Measurements from ENCODE around the gene MCEE.

MCEE gene

DNA sequence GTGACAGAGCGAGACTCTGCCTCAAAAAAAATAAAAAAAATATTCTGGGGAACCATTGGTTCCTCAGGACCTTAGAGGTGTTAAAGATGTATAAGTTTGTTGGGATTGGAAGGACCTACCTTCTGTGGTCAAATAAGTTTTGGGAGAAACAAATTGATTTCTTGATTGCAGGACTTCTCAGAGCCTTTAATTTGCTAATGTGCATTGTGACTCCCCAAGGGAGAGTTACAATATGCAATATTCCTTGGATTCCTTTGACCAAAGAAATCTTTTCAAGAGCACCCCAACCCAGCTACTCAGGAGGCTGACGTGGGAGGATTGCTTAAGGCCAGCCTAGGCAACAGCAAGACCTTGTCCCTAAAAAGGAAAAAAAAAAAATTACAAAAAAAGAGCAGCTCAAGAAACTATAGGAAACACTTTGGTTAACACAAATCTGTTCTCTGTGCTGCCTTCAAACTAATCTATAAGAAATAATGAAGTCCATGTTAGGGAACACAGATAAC, 55.1 kb downstream of the MCEE start:
- DNase-seq = no peak

DNA sequence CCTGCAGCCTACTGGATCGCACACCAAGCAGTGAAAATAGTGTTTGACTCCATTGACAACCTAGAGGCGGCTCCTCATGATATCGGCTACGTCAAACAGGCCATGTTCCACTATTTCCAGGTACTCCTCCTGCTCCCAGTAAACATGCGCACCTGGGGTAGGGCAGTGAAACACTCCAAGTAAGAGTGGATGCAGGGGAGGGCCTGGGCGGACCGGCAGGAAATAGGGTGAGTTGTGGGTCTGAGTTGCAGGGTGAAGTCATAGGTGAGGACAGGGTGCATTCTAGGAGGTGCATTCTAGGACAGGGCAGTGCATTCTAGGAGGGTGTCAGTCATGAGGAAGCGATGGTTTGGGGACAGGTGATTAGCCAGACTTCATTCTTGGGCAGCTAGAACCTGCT, 56.6 kb downstream of the MCEE start:
- DNase-seq = no peak

DNA sequence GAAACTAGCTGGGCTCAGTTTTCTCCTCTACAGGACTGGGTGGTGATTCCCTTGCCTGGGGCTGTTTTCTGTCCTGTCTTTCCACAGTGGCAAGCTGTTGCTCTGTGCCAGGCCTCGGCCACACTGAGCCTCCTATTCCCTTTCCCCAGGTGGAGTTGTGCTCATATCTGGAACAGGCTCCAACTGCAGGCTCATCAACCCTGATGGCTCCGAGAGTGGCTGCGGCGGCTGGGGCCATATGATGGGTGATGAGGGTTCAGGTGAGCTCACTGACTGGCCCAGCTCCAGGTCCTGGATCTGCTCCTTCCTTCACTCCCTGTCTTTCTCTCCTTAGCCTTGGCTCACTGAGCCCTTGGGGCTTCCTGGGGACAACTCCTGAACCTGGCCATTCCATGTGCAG, 57.5 kb downstream of the MCEE start:
- no peak for DNase-seq

DNA sequence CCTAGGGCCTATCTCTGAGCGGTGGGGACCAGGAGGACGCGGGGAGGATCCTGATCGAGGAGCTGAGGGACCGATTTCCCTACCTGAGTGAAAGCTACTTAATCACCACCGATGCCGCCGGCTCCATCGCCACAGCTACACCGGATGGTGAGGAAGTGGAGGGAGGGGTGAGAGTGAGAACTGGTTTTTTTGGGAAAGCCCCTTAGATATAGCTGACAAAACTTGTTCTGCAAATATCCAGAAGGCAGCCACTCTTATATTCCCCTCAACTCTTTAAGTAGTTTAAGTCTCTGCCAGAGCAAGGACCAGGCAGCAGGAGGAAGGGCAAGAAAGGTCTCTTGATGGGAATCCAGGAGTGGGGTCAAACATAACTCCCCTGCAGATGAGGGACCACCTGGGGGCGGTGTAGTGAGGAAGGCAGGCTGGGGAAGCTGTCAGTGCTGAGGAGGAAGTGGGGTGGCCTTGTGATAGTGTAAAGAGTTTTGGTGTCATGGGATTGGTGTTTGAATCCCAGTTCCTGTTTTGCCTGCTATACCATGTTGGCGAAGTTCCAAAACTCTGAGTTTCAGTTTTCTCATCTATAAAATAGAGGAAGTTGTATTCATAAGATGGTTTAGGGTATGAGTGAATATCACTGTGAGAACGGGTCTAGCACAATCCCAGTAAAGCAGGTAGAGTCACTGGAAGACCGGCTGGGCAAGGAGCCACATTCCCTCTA, 58.2 kb downstream of the MCEE start:
- DNase-seq = peak; percentile 97

DNA sequence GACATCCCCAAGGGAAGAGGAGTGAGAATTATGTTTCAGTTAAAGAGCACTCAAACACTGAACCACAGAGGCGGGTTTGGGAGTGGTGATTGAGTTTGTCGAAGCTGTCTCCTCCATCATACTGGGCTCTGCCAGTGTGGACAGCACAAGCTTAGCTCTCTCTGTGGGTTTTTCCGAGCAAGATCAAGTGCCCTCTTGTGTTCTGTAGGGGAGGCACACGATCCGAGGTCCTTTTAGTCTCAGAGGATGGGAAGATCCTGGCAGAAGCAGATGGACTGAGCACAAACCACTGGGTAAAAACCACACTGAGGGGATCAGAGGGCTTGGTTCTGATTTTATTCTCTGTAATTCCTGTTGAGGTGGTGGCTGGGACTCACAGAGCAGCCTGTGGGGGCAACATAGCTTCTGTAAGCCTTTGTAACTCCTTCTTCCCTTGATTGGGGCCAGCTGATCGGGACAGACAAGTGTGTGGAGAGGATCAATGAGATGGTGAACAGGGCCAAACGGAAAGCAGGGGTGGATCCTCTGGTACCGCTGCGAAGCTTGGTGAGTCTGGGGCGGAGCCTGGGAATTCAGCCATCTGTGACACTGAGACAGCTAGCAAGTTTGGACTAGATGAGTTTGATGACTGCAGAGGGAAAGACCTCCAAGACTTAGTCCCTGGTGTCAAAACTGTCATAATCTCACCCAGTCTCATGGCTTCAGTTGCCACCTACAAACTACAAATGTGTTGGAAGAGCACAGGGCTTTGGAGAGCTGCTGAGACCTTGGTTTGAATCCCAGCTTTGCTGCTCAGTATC, 59.5 kb downstream of the MCEE start:
- peak; percentile 68 for DNase-seq

DNA sequence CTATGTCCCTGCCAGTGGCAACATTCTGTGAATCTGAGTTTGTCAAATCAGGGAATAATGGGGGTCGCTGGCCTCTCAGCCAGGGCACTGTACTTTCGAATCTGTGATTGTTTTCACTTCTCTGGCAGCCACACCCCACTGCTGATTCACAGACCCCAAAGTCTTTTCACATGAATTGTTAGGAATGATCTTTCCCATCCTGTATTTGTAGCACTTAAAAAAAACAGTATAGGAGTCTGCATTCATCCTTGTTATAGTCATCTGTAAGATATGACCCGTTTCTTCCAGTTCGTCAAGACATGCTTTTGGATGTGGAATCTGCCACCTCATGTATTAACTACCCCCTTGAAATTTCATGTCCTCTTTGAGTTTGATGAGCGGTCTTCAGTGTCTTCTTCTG, 60.7 kb downstream of the MCEE start:
- no peak for DNase-seq

DNA sequence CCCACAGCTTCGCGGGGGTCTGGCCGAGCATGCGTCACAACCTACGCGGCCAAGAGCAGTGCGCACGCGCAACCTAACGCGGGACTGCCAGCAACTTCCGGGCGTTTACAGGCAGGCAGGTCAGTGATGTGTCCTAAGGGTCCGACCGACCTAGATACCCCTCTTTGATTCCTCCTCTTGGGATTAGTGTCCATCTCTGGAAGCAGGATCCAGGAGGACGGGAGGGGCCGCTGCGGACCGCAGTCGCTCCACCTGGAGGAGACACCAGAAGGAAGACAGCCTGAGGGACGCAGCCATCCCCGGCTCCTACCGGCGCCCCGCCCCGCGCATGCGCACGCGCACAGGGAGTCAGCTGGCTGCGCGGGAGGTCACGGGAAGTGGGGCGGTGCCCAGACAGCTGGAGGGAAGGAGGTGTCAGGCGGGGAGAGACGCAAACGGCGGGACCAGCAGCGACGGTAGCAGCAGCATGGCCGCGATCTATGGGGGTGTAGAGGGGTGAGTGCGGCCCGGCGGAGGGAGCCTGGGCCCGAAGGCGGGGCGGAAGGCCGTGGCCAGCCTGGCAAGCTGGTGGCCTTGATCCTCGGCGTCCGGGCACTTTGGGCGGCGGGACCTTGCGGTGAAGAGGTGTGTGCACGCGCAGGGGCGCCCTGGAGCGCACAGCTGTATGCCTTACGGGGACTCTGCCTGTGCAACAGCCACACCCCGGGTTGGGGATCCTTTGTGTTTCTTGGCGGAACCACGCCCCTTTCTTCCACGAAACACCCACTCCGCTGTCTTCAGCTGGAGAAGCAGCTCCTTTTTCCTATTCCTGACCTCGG, 61.6 kb downstream of the MCEE start, which contains the start of gene NAGK:
Gene NAGK, plus strand, starts transcription at position 431 of the 818 bp plus-strand sequence. Its CDS starts 36 bp downstream, at position 467.
- peak; percentile 99 for DNase-seq

DNA sequence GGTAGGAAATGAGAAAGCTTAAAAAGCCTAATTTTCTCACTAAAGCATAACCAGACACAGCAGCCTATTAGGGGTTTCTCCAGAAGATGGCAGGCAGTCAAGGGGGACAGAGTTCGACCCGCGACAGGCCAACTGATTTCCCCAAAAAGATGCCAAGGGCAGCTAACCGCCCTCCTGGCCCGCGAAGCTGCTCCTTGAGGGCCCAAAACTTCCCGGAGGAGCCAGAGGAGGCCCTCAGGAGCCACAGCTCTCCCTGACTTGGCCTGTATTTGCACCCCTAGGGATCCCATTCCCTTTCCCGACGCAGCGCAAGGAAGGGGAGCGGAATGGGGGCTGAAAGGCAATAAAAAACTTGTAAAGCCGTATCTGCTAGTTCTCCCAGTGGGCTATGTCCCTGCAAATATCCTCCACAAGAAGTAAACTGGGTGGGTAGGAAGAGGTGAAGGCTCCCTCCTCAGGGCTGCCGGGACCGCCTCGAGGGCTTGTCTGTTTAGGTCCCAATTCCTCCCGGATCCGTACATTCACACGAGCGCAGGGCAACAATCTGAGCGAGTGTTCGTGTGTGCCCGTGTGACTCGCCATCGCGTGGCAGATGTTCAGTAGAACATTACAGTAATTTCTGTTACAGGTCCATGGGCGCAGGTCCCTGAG, 62.3 kb downstream of the MCEE start:
- DNase-seq = peak; percentile 53

DNA sequence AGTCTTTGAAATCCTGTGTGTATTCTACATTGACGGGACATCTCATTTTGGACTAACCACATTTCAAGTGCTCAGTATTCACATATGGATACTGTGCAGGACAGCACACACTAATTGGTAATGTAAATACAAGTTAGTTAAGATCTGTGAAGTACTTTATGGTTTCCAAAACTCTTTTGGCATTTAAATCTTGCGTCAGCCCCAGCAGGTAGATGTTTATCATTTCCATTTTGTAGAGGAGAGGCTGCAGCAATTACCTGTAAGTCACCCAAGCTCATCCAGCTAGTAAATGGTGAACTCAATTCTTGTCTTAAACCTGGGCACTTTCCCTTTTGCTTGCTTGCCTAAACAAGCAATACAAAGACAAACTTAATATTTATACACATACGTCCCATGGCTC, 63.2 kb downstream of the MCEE start:
- DNase-seq = no peak

DNA sequence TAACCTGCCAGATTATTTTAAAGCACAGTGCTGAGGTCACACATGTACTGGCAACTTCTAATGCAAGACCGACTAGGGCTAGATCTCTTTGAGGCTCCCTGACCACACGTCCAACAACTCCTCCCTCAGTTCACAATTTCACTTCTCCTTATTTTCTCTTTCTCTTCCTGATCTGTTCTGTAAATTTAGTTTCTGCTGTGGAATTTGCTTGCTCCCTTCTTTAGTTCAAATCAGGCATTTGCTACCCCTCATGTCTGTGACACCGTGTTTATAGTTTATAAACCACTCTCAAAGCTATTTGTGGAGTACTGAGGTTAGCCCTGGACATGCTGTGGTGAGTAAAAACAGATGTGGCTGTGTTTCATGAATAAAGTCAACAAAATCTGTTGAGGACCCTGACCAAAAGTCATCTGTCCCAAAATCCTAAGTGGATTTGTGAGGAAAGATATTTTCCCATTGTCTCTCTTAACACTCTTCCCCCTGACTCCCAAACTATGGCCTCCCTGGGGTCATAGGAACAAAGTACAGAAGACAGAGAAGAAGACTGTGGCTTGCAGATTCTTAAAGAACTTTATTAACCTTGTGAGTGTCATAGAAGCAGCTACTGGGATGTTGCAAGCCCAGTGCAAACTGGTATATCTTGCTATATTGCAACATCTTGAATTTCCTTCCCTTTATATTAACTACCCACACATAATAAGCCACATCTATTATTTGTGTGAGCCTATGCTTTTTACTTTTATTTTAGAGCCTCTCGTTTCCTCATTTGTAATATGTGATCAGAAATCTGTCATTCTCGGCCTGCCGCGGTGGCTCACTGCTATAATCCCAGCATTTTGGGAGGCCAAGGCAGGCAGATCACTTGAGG, 65.0 kb downstream of the MCEE start:
- peak; percentile 84 for DNase-seq

DNA sequence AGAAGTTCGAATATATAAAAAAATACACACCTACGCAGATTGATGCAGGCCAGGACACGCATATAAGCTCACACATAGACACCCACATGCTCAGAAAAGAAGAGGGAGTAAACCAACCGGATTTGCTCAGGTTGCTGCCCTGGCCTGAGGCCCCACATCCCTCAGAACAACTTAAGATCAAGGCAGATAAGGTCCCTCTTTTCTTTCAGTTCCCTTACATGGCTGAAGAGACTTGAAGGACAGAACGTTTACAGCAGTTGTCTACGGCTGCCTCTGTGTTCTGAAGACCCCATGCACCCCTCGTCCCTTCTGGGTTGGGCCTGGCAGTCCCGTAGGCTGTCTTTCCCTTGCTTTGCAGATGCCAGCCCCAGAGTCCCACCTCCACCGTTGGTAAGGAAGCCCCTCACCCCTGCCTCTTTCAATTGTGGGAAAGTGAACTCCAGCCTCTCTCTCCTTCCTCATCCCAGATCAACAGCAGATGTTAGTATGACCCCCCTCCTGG, 65.9 kb downstream of the MCEE start:
- DNase-seq = no peak

DNA sequence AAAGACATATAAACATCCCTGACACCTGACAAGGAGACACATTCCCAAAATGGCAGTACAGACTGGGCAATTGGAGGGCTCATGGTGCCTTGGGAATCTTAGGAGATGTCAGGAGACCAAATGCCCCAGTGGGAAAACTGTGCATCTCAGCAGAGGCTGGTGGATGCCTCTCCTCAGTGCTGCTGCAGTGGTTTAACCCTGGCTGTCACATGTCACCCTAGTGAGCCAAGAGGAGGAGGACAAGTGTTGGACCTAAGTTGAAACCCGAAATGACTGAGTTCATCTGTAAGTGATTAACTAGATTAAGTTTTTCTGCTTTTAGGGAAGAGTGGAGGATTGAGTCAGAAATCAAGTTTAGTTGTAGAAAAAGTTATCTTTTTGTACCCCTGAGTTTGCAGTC, 66.8 kb downstream of the MCEE start:
- no peak for DNase-seq

DNA sequence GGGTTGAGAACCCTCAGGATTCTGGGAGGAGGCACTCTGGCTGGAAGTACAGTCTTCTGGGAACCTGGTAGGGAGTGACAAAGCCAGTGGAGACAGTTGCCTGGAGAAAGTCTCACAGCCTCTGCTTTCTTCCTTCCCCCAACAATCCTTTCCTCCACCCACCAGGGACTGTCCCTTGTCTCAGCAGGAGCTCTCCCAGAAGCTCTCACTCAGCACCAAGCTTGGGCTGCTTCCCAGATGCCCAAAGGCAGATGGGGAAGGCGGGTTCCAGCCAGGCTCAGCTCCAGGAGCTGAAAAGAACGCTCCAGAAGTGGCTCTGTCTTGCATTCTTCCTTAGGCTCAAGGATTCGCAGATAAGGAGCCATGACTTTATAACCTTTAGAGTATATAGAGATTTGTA, 69.2 kb downstream of the MCEE start:
- no peak for DNase-seq

DNA sequence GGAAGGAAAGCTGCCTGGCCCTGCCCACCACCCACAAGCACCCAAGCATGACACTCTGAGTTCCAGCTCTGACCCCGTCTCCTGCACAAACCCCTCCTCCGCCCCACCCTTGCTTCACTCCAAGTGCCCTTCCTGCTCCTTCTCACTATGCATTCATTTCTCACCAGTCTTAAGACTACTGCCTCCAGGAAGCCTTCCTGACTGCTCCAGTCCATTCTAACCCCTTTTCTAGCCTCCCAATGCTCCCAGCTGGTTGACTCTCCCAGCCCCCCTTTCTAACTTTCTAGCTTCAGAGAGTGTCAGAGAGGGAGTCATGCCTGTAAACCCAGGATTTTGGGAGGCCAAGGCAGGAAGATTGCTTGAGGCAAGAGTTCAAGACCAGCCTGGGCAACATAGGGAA, 69.8 kb downstream of the MCEE start:
- no peak for DNase-seq
